Neural cell (in vitro differentiated cells): ENCODE data around the gene CAPN8. TPM values are rescaled to one million over a fixed set of nuclear protein-coding genes. Genes with fewer than 3 reads are reported as not detected.
"Not testable (repeated sequence)": the region's sequence is repeated elsewhere in the genome, so short reads cannot be mapped to it uniquely, and the experiment has no call there.

Experiments used
- H2AFZ ChIP-seq: fragments of 200-600, 300-800 bp; sonication (generic), shearing (Covaris generic); 2 replicates; pipeline ENCODE4 v1.6.0; 2014; ENCODE audit warnings: low read depth, mild to moderate bottlenecking, antibody characterized with exemption, low read length, moderate library complexity
- H3F3A ChIP-seq: fragments of 200-600 bp; shearing (Covaris generic); 2 replicates; pipeline ENCODE4 v1.6.1; 2016; ENCODE audit warnings: mild to moderate bottlenecking, moderate library complexity, mixed read lengths, antibody characterized with exemption, low read length; ENCODE audit not compliant: insufficient read depth, poor library complexity, severe bottlenecking
- H3K27ac ChIP-seq: fragments of 200-600, 300-800 bp; sonication (generic), shearing (Covaris generic); 2 replicates; pipeline ENCODE4 v1.5.1; 2014; ENCODE audit warnings: mild to moderate bottlenecking, low read length, moderate library complexity
- H3K27me3 ChIP-seq: fragments of 300-800, 200-600 bp; sonication (generic), shearing (Covaris generic); 2 replicates; pipeline ENCODE4 v1.6.0; 2014; ENCODE audit warnings: mild to moderate bottlenecking, low read depth, low read length, moderate library complexity; ENCODE audit not compliant: insufficient read depth
- H3K36me3 ChIP-seq: fragments of 300-800, 200-600 bp; sonication (generic), shearing (Covaris generic); 2 replicates; pipeline ENCODE4 v1.5.1; 2014; ENCODE audit warnings: mild to moderate bottlenecking, antibody characterized with exemption, low read length, moderate library complexity; ENCODE audit not compliant: insufficient read depth
- H3K4me2 ChIP-seq: fragments of 300-800, 200-600 bp; sonication (generic), shearing (Covaris generic); 2 replicates; pipeline ENCODE4 v1.6.0; 2014; ENCODE audit warnings: mild to moderate bottlenecking, low read length
- H3K4me3 ChIP-seq: fragments of 300-800, 200-600 bp; sonication (generic), shearing (Covaris generic); 2 replicates; pipeline ENCODE4 v1.5.1; 2014; ENCODE audit warnings: mild to moderate bottlenecking, low read length, moderate library complexity
- H3K79me2 ChIP-seq: fragments of 200-600 bp; shearing (Covaris generic); replicated peaks from 2 replicates; pipeline ENCODE4 v1.6.0; 2014; ENCODE audit warnings: mild to moderate bottlenecking, low read length, moderate library complexity; ENCODE audit not compliant: insufficient read depth
- H3K9ac ChIP-seq: fragments of 300-800, 200-600 bp; sonication (generic), shearing (Covaris generic); 2 replicates; pipeline ENCODE4 v1.6.1; 2016; ENCODE audit warnings: mild to moderate bottlenecking, low read length, mixed read lengths
- H3K9me2 ChIP-seq: fragments of 200-600 bp; shearing (Covaris generic); 2 replicates; pipeline ENCODE4 v1.6.1; 2016; ENCODE audit warnings: mild to moderate bottlenecking, low read length, mixed read lengths; ENCODE audit not compliant: insufficient read depth
- H3K9me3 ChIP-seq: fragments of 200-600, 300-800 bp; sonication (generic), shearing (Covaris generic); 2 replicates; pipeline ENCODE4 v1.6.1; 2016; ENCODE audit warnings: mild to moderate bottlenecking, mixed run types, low read length, moderate library complexity, mixed read lengths
- H4K20me1 ChIP-seq: fragments of 200-600 bp; shearing (Covaris generic); 2 replicates; pipeline ENCODE4 v1.6.1; 2016; ENCODE audit warnings: mild to moderate bottlenecking, mixed run types; ENCODE audit not compliant: insufficient read depth
- CTCF ChIP-seq: fragments of 450-650 bp; IDR thresholded peaks from 2 replicates; pipeline ENCODE4 v1.5.1; 2014; ENCODE audit warnings: antibody characterized with exemption, mild to moderate bottlenecking, moderate library complexity; ENCODE audit not compliant: poor library complexity, severe bottlenecking
- EP300 ChIP-seq: fragments of 450-650 bp; conservative IDR thresholded peaks from 2 replicates; pipeline ENCODE4 v1.6.1; 2014; ENCODE audit warnings: antibody characterized with exemption, mild to moderate bottlenecking, moderate library complexity; ENCODE audit not compliant: poor library complexity, severe bottlenecking
- EZH2 ChIP-seq: fragments of 200-600, 300-800 bp; shearing (Covaris generic), sonication (generic); IDR thresholded peaks from 2 replicates; pipeline ENCODE4 v1.6.1; 2014; ENCODE audit warnings: antibody characterized with exemption, low read length, borderline replicate concordance, mild to moderate bottlenecking; ENCODE audit not compliant: insufficient read depth, poor library complexity, severe bottlenecking
- MXI1 ChIP-seq: fragments of 450-650 bp; conservative IDR thresholded peaks from 2 replicates; pipeline ENCODE4 v1.6.1; 2014; ENCODE audit warnings: antibody characterized with exemption, mild to moderate bottlenecking; ENCODE audit not compliant: poor library complexity, severe bottlenecking
- POLR2AphosphoS5 ChIP-seq: IDR thresholded peaks from 2 replicates; pipeline ENCODE4 v1.6.1; 2012
- RAD21 ChIP-seq: fragments of 450-650 bp; conservative IDR thresholded peaks from 2 replicates; pipeline ENCODE4 v1.6.1; 2014; ENCODE audit warnings: antibody characterized with exemption, mild to moderate bottlenecking, moderate library complexity
- SMC3 ChIP-seq: fragments of 450-650 bp; conservative IDR thresholded peaks from 2 replicates; pipeline ENCODE4 v1.6.1; 2014; ENCODE audit warnings: antibody characterized with exemption, mild to moderate bottlenecking, moderate library complexity; ENCODE audit not compliant: poor library complexity
- TAF1 ChIP-seq: IDR thresholded peaks from 2 replicates; pipeline ENCODE4 v1.6.1; 2012; ENCODE audit warnings: low read depth
- polyA plus RNA-seq: library from polyadenylated mRNA; depleted of rRNA; stranded (reverse); fragments of >200 nt; gene quantifications from 2 replicates; pipeline ENCODE4 v1.2.3, GENCODE V29; 2014
- TF ChIP-seq, protein P1 (sequence below): IDR thresholded peaks from 2 replicates; pipeline ENCODE4 v1.6.1; 2012; ENCODE audit warnings: borderline replicate concordance

Gene CAPN8
- polyA plus RNA-seq, 1 donor from 2014 or later, result not detected

DNA sequence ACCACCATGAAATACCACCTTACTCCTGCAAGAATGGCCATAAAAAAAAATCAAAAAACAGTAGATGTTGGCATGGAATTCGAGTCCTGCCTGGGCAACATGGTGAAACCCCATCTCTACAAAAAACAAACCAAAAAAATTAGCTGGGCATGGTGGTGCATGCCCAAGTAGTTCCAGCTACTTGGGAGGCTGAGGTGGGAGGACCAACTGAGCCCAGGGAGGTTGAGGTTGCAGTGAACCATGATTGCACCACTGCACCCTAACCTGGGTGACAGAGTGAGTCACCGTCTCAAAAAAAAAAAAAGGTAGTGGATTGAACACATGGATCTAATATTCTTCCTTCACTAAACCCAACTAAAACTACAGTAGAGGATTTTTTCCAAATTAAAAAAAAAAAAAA, 146.4 kb downstream of the CAPN8 start:
- H4K20me1 ChIP-seq, result no peaks in the 10 kb centered on the region
- H3K79me2 ChIP-seq, result no peaks in the 10 kb centered on the region
- H3K4me3 ChIP-seq, result no peak overlapping the region
- H3K9me3 ChIP-seq, result no peaks in the 10 kb centered on the region
- no peaks in the 10 kb centered on the region for H3K36me3 ChIP-seq
- no peak overlapping the region for H2AFZ ChIP-seq
- H3K27me3 ChIP-seq, result no peaks in the 10 kb centered on the region
- no peak overlapping the region for H3K27ac ChIP-seq
- no peaks in the 10 kb centered on the region for H3F3A ChIP-seq
- TF ChIP-seq, protein P1, sequence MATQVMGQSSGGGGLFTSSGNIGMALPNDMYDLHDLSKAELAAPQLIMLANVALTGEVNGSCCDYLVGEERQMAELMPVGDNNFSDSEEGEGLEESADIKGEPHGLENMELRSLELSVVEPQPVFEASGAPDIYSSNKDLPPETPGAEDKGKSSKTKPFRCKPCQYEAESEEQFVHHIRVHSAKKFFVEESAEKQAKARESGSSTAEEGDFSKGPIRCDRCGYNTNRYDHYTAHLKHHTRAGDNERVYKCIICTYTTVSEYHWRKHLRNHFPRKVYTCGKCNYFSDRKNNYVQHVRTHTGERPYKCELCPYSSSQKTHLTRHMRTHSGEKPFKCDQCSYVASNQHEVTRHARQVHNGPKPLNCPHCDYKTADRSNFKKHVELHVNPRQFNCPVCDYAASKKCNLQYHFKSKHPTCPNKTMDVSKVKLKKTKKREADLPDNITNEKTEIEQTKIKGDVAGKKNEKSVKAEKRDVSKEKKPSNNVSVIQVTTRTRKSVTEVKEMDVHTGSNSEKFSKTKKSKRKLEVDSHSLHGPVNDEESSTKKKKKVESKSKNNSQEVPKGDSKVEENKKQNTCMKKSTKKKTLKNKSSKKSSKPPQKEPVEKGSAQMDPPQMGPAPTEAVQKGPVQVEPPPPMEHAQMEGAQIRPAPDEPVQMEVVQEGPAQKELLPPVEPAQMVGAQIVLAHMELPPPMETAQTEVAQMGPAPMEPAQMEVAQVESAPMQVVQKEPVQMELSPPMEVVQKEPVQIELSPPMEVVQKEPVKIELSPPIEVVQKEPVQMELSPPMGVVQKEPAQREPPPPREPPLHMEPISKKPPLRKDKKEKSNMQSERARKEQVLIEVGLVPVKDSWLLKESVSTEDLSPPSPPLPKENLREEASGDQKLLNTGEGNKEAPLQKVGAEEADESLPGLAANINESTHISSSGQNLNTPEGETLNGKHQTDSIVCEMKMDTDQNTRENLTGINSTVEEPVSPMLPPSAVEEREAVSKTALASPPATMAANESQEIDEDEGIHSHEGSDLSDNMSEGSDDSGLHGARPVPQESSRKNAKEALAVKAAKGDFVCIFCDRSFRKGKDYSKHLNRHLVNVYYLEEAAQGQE, result no peak
- TF ChIP-seq POLR2AphosphoS5 (no peak), SMC3 (no peak), MXI1 (no peak), RAD21 (no peak), TAF1 (no peak), CTCF (no peak), EZH2 (no peak), EP300 (no peak)
- H3K9ac ChIP-seq, result no peak overlapping the region
- H3K9me2 ChIP-seq, result no peaks in the 10 kb centered on the region
- H3K4me2 ChIP-seq, result no peak overlapping the region

DNA sequence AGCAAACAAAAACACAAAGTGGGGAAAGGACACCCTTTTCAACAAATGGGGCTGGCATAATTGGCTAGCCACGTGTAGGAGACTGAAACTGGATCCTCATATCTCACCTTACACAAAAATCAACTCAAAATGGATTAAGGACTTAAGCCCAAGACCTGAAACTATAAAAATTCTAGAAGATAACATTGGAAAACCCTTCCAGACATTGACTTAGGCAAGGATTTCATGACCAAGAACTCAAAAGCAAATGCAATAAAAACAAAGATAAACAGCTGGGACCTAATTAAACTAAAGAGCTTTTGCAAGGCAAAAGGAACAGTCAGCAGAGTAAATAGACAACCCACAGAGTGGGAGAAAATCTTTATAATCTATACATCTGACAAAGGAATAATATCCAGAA, 146.9 kb downstream of the CAPN8 start:
- not testable (repeated sequence) for H3K36me3 ChIP-seq, H3K9me3 ChIP-seq, H4K20me1 ChIP-seq, H3K4me3 ChIP-seq, H3K9me2 ChIP-seq, H2AFZ ChIP-seq, H3K27me3 ChIP-seq, H3K9ac ChIP-seq, H3K79me2 ChIP-seq, H3F3A ChIP-seq, H3K27ac ChIP-seq, H3K4me2 ChIP-seq

DNA sequence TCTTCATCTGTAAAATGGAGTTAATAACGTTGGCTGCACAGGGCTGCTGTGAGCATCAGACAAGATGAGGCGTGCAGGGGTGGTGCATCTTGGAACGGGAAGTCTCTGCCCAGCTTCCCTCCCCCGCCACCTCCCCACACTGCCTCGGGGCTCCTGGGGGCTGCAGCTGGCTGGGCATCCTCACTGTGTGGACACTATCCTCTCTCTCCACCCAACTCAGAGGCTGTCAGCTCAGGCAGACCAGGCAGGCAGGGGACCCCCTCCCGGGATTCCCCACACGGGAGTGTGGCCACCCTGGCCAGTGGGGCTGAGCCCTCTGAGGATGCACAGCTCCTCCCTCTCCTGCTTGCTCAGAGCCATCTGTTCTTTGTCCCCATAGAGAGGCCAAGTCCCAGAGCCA, 149.6 kb downstream of the CAPN8 start:
- no peak for TF ChIP-seq RAD21
- no peak for TF ChIP-seq TAF1
- TF ChIP-seq EZH2, result no peak
- no peak for TF ChIP-seq CTCF
- no peak for TF ChIP-seq SMC3
- TF ChIP-seq POLR2AphosphoS5, result no peak
- no peak for TF ChIP-seq MXI1
- TF ChIP-seq, protein P1, result no peak
- no peak for TF ChIP-seq EP300
- no peaks in the 10 kb centered on the region for H3K9me2 ChIP-seq
- no peaks in the 10 kb centered on the region for H4K20me1 ChIP-seq
- H3K9me3 ChIP-seq, result no peaks in the 10 kb centered on the region
- H3K79me2 ChIP-seq, result no peaks in the 10 kb centered on the region
- H3K9ac ChIP-seq, result no peak overlapping the region
- no peaks in the 10 kb centered on the region for H3K36me3 ChIP-seq
- no peak overlapping the region for H3K4me2 ChIP-seq
- no peak overlapping the region for H3K27ac ChIP-seq
- H3K27me3 ChIP-seq, result no peaks in the 10 kb centered on the region
- no peaks in the 10 kb centered on the region for H3F3A ChIP-seq
- no peak overlapping the region for H2AFZ ChIP-seq
- no peak overlapping the region for H3K4me3 ChIP-seq
